Suprapubic skin (tissue), 4 donors: ENCODE measurements around the gene ROR2.

Experiments used
- EP300 ChIP-seq: sonication (generic); formaldehyde crosslinking; IDR thresholded peaks from one replicate; pipeline ENCODE4 v1.6.1; 2017; ENCODE audit warnings: antibody characterized with exemption
- POLR2AphosphoS5 ChIP-seq, 3 donors: sonication (generic); formaldehyde crosslinking; IDR thresholded peaks; one replicate each; pipeline ENCODE4 v1.6.1; 2017; ENCODE audit warnings: antibody characterized with exemption in 3 of 3
- TF ChIP-seq, protein P1 (sequence below), 2 donors: fragments of 200-600 bp in 1 of 2; fragments of 450-650 bp in 1 of 2; sonication (generic) in 1 of 2; IDR thresholded peaks; one replicate each; pipeline ENCODE4 v1.5.1; 2016 to 2019; ENCODE audit warnings: antibody characterized with exemption in 2 of 2, mild to moderate bottlenecking in 1 of 2, moderate library complexity in 1 of 2

DNA sequence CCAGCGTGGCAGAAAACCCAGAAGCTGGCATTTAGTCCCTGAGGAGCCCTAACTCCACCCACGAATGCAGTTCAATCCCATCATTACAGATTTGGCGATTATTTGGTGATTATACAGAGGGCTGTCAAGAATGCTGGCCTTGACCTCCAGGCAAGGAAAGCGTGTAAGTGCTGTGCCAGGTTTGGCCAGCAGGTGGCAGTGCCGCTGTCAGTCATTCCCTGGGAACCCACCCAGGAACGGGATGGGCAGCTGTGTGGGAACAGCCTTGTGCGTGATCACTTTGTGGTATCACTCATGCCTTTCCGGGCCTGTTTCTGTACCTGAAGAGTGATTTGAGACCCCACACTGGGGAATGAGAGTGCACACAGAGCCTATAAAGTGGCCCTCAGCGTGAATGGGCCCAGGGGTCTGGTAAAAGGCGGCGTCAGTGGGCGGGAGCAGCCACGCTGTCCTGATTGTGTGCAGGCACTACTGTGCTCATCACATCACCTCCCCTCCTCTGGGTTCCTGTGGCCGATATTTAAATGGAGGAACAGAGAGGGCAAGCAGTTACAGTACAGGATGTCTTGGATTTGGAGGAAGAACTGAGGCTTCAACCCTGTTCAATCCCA is 215.6 kb downstream of the ROR2 start:
- TF ChIP-seq EP300 (no peak), POLR2AphosphoS5 (IDR thresholded peaks at IDR 0.05) (no peak)
- TF ChIP-seq, protein P1, sequence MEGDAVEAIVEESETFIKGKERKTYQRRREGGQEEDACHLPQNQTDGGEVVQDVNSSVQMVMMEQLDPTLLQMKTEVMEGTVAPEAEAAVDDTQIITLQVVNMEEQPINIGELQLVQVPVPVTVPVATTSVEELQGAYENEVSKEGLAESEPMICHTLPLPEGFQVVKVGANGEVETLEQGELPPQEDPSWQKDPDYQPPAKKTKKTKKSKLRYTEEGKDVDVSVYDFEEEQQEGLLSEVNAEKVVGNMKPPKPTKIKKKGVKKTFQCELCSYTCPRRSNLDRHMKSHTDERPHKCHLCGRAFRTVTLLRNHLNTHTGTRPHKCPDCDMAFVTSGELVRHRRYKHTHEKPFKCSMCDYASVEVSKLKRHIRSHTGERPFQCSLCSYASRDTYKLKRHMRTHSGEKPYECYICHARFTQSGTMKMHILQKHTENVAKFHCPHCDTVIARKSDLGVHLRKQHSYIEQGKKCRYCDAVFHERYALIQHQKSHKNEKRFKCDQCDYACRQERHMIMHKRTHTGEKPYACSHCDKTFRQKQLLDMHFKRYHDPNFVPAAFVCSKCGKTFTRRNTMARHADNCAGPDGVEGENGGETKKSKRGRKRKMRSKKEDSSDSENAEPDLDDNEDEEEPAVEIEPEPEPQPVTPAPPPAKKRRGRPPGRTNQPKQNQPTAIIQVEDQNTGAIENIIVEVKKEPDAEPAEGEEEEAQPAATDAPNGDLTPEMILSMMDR (IDR thresholded peaks at IDR 0.05): peak; percentile 73 to 96
